ENCODE measurements around the gene GPX2.

The GPX2 gene

DNA sequence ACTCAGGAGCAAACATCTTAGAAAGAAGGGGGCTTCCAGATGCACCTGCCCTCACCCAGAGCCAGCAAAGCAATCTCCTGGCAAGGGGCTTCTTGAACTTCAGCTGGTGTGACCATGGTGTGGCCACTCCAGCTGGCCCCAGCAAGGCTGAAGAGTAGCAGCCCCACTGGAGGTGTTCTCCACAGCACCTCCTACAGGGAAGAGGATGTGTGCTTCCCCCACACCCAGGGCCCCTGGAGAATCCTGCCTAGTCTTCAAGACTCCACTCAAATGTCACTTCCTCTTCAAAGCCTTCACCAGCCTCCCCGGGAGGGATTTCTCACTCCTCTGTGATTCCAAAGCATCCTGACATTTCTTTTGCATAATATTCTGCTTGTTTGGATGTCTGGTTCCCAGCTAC, 21.1 kb upstream of the GPX2 start:
- no peaks in the 10 kb centered on the region for H3K27me3 ChIP-seq (replicated peaks; ENCODE audit: insufficient read depth, low read length)
- no peaks in the 10 kb centered on the region for H3K9me3 ChIP-seq (replicated peaks; ENCODE audit: insufficient read depth, low read length)
- TF ChIP-seq EZH2phosphoT487 (IDR thresholded peaks at IDR 0.05; ENCODE audit: low read length), result no peak
- TF ChIP-seq EZH2 (optimal IDR thresholded peaks at IDR 0.05; ENCODE audit: low read depth, low read length), result no peak
- TF ChIP-seq, protein P1, sequence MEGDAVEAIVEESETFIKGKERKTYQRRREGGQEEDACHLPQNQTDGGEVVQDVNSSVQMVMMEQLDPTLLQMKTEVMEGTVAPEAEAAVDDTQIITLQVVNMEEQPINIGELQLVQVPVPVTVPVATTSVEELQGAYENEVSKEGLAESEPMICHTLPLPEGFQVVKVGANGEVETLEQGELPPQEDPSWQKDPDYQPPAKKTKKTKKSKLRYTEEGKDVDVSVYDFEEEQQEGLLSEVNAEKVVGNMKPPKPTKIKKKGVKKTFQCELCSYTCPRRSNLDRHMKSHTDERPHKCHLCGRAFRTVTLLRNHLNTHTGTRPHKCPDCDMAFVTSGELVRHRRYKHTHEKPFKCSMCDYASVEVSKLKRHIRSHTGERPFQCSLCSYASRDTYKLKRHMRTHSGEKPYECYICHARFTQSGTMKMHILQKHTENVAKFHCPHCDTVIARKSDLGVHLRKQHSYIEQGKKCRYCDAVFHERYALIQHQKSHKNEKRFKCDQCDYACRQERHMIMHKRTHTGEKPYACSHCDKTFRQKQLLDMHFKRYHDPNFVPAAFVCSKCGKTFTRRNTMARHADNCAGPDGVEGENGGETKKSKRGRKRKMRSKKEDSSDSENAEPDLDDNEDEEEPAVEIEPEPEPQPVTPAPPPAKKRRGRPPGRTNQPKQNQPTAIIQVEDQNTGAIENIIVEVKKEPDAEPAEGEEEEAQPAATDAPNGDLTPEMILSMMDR (IDR thresholded peaks at IDR 0.05; ENCODE audit: low read length), result no peak
- no peaks in the 10 kb centered on the region for H3K36me3 ChIP-seq (replicated peaks; ENCODE audit: insufficient read depth, low read length)
- peaks cover 3% of the 10 kb centered on the region for H3K79me2 ChIP-seq (ENCODE audit: low read length)
- no peak for DNase-seq
- no peaks in the 10 kb centered on the region for H4K20me1 ChIP-seq (ENCODE audit: insufficient read depth, low read length)
- peaks cover 18% of the 10 kb centered on the region for H3K4me1 ChIP-seq (ENCODE audit: low read length)
- no peak overlapping the region for H2AFZ ChIP-seq (ENCODE audit: low read length)
- no peaks in the 10 kb centered on the region for H3K9me2 ChIP-seq (replicated peaks; ENCODE audit: insufficient read depth, low read length)
- H3K9ac ChIP-seq (ENCODE audit: low read length), result no peak overlapping the region
- peaks cover 6% of the 10 kb centered on the region; the same call in 1 of the 2 replicates for H3F3A ChIP-seq (ENCODE audit: insufficient read depth, low read length)
- H3K4me2 ChIP-seq (ENCODE audit: low read depth, low read length), result no peak overlapping the region
- H3K4me3 ChIP-seq (ENCODE audit: low read length), result no peak overlapping the region
- no peak overlapping the region for H3K27ac ChIP-seq (ENCODE audit: low read length)

DNA sequence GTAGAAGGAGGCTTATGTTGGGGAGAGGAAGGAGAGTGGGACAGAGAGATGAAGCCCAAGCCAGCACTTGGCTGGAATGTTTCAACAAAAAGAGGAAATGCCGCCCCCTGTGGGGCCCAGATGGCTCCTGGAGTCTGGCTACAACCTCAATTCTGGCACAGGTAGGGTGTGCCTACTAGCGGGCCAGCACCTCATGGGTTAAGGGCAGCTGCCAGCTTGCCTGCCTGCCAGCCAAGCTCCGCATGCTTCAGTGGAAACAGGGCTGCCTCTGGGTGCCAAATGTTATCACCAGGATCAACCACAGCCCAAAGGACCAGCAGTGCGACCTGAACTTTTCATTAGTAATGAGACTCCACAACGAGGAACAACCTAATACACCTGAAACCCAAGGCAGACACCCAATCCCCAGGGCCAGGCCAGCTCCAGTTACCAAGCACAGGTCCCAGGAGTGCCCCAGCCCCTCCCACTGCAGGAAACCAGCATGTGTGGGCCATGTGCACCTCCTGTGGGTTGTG, 18.3 kb upstream of the GPX2 start:
- TF ChIP-seq EZH2phosphoT487 (IDR thresholded peaks at IDR 0.05; ENCODE audit: low read length) (no peak), EZH2 (optimal IDR thresholded peaks at IDR 0.05; ENCODE audit: low read depth, low read length) (no peak)
- TF ChIP-seq, protein P1 (IDR thresholded peaks at IDR 0.05; ENCODE audit: low read length), result no peak
- Histone ChIP-seq H3K9ac (ENCODE audit: low read length) (no peak overlapping the region), H2AFZ (ENCODE audit: low read length) (no peak overlapping the region), H3K27me3 (replicated peaks; ENCODE audit: insufficient read depth, low read length) (no peaks in the 10 kb centered on the region), H3K9me3 (replicated peaks; ENCODE audit: insufficient read depth, low read length) (no peaks in the 10 kb centered on the region), H3F3A (ENCODE audit: insufficient read depth, low read length) (no peaks in the 10 kb centered on the region), H3K36me3 (replicated peaks; ENCODE audit: insufficient read depth, low read length) (no peaks in the 10 kb centered on the region), H3K27ac (ENCODE audit: low read length) (no peak overlapping the region), H3K4me3 (ENCODE audit: low read length) (no peak overlapping the region), H3K4me1 (ENCODE audit: low read length) (no peaks in the 10 kb centered on the region), H3K79me2 (ENCODE audit: low read length) (no peaks in the 10 kb centered on the region; the same call in none of the 2 replicates), H4K20me1 (ENCODE audit: insufficient read depth, low read length) (no peaks in the 10 kb centered on the region), H3K9me2 (replicated peaks; ENCODE audit: insufficient read depth, low read length) (no peaks in the 10 kb centered on the region), H3K4me2 (ENCODE audit: low read depth, low read length) (no peak overlapping the region)
- DNase-seq, result no peak

DNA sequence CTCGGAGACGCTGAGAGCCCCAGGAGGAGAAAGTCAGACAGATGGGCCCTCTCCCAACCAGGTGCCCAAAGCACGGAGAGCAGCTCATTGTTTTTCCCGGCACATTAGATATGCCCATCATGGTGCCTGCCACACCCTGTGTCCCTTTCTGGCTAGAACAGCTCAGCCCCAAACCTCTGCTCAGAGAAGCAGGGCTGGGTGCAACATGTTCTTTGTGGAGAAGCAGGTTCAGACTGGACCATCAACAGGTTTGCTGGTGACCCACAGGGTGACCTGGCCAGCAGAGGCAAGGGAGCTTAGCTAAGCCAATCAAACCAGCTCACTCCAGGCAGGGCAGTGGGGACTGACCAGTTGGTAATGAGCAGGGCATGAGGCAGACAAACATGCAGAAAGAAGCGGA, 16.2 kb upstream of the GPX2 start:
- no peaks in the 10 kb centered on the region for H4K20me1 ChIP-seq (ENCODE audit: insufficient read depth, low read length)
- H2AFZ ChIP-seq (ENCODE audit: low read length), result no peak overlapping the region
- H3K4me2 ChIP-seq (ENCODE audit: low read depth, low read length), result no peak overlapping the region
- no peaks in the 10 kb centered on the region for H3K27me3 ChIP-seq (replicated peaks; ENCODE audit: insufficient read depth, low read length)
- H3K79me2 ChIP-seq (ENCODE audit: low read length), result no peaks in the 10 kb centered on the region; the same call in none of the 2 replicates
- H3K4me3 ChIP-seq (ENCODE audit: low read length), result no peak overlapping the region
- no peaks in the 10 kb centered on the region for H3K36me3 ChIP-seq (replicated peaks; ENCODE audit: insufficient read depth, low read length)
- H3K9me3 ChIP-seq (replicated peaks; ENCODE audit: insufficient read depth, low read length), result no peaks in the 10 kb centered on the region
- H3F3A ChIP-seq (ENCODE audit: insufficient read depth, low read length), result no peaks in the 10 kb centered on the region
- no peaks in the 10 kb centered on the region for H3K9me2 ChIP-seq (replicated peaks; ENCODE audit: insufficient read depth, low read length)
- no peaks in the 10 kb centered on the region for H3K4me1 ChIP-seq (ENCODE audit: low read length)
- no peak for TF ChIP-seq EZH2phosphoT487 (IDR thresholded peaks at IDR 0.05; ENCODE audit: low read length)
- TF ChIP-seq EZH2 (optimal IDR thresholded peaks at IDR 0.05; ENCODE audit: low read depth, low read length), result no peak
- TF ChIP-seq, protein P1 (IDR thresholded peaks at IDR 0.05; ENCODE audit: low read length), result no peak
- DNase-seq, result no peak
- H3K27ac ChIP-seq (ENCODE audit: low read length), result no peak overlapping the region
- no peak overlapping the region for H3K9ac ChIP-seq (ENCODE audit: low read length)

Data from MM.1S (cell line).